Adipocyte (in vitro differentiated cells): Measurements from ENCODE around the gene WDR12.
A peak's percentile ranks its signal among the peaks of the same experiment; 100 is the strongest.
"Not testable (repeated sequence)": the region's sequence is repeated elsewhere in the genome, so short reads cannot be mapped to it uniquely, and the experiment has no call there.

Source experiments
- DNase-seq: peaks from one replicate; pipeline ENCODE4 v3.0.0-alpha.2; 2015; ENCODE audit warnings: low read depth
- H3K27me3 ChIP-seq: replicated peaks from 2 replicates; pipeline ENCODE4 v1.7.0; 2013; ENCODE audit warnings: mild to moderate bottlenecking, low read length, moderate library complexity; ENCODE audit not compliant: control insufficient read depth, insufficient read depth
- H3K36me3 ChIP-seq: 2 replicates; pipeline ENCODE4 v1.7.0; 2013; ENCODE audit warnings: low read length, mild to moderate bottlenecking, moderate library complexity; ENCODE audit not compliant: control insufficient read depth, insufficient read depth, severe bottlenecking
- H3K4me1 ChIP-seq: 2 replicates; pipeline ENCODE4 v1.7.0; 2013; ENCODE audit warnings: mild to moderate bottlenecking, low read length, moderate library complexity; ENCODE audit not compliant: control insufficient read depth, insufficient read depth
- H3K4me3 ChIP-seq: 2 replicates; pipeline ENCODE4 v1.7.0; 2013; ENCODE audit warnings: mild to moderate bottlenecking, low read length, moderate library complexity
- H3K9ac ChIP-seq: 2 replicates; pipeline ENCODE4 v1.7.0; 2013; ENCODE audit warnings: mild to moderate bottlenecking, low read length, moderate library complexity
- H3K9me3 ChIP-seq: 2 replicates; pipeline ENCODE4 v1.7.0; 2013; ENCODE audit warnings: mild to moderate bottlenecking, low read length, moderate library complexity; ENCODE audit not compliant: control insufficient read depth

Gene WDR12

DNA sequence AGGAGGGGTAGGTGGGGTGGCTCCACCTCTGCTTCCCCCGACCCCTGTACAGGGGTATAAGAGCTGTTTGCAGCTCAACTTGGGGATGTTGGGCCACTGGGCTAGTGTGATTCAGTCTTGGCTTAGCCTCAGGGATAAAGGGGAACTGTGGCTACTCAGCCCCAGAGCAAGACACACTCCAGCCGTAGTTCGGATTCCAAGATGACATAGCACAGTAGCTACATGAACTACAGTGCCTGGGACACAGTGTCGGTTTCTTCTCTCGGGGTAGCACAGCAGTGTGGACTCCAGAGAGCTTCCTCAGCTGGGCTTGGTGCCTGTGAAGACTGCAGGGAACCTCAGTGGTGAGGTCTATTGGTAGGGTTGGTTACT, 21.7 kb upstream of the WDR12 start:
- Histone ChIP-seq H3K4me1 (peaks cover 28% of the 10 kb centered on the region), H3K9ac (peak overlapping the region; percentile 65), H3K9me3 (no peaks in the 10 kb centered on the region), H3K4me3 (peak overlapping the region; percentile 69), H3K36me3 (no peaks in the 10 kb centered on the region), H3K27me3 (no peaks in the 10 kb centered on the region)
- DNase-seq = no peak

DNA sequence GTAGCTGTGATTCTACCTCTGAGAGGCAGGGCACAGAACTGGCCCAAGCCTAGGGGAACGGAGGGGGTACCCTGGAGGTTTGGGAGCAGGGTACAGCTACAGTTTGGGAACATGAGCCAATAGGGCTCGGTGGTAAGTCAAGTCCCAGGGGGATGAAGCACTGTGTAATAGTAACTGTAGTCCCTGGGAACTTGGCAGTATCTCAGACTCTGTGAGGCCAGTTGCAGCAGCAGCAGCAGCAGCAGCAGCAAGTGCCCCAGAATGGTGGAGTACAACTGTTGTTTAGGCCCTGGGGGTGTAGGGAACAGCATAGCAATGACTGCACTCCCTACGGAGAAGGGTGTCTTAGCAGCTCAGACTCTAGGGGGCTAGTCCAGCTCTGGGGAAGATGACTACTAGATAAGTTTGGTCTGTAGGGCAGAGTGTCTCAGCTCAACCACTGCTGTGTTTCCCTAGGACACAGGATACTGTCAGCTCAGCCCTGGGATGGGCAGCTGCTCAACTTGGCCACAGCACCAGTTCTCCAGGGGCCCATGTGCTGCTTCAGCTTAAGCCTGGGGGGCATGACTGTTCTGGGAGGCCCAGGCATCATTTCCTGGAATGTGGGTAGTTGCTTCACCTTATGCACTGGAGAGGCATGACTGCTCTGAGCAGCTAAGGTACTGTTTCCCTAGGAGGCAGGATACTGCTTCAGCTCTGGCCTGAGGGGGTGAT, 21.1 kb upstream of the WDR12 start:
- DNase-seq = peak; percentile 81
- H3K4me3 ChIP-seq = peak overlapping the region; percentile 69
- H3K9me3 ChIP-seq = no peaks in the 10 kb centered on the region
- peak overlapping the region; percentile 65 for H3K9ac ChIP-seq
- no peaks in the 10 kb centered on the region for H3K27me3 ChIP-seq
- H3K4me1 ChIP-seq = peaks cover 28% of the 10 kb centered on the region
- H3K36me3 ChIP-seq = peaks cover 3% of the 10 kb centered on the region

GRCh38 chr2:202918860-202919259, 7.4 kb upstream of the WDR12 start:
- peaks cover 3% of the 10 kb centered on the region for H3K9me3 ChIP-seq
- H3K27me3 ChIP-seq = no peaks in the 10 kb centered on the region
- H3K4me1 ChIP-seq = no peaks in the 10 kb centered on the region
- no peak for DNase-seq
- H3K4me3 ChIP-seq = no peak overlapping the region
- H3K36me3 ChIP-seq = peaks cover 12% of the 10 kb centered on the region
- H3K9ac ChIP-seq = no peak overlapping the region

DNA sequence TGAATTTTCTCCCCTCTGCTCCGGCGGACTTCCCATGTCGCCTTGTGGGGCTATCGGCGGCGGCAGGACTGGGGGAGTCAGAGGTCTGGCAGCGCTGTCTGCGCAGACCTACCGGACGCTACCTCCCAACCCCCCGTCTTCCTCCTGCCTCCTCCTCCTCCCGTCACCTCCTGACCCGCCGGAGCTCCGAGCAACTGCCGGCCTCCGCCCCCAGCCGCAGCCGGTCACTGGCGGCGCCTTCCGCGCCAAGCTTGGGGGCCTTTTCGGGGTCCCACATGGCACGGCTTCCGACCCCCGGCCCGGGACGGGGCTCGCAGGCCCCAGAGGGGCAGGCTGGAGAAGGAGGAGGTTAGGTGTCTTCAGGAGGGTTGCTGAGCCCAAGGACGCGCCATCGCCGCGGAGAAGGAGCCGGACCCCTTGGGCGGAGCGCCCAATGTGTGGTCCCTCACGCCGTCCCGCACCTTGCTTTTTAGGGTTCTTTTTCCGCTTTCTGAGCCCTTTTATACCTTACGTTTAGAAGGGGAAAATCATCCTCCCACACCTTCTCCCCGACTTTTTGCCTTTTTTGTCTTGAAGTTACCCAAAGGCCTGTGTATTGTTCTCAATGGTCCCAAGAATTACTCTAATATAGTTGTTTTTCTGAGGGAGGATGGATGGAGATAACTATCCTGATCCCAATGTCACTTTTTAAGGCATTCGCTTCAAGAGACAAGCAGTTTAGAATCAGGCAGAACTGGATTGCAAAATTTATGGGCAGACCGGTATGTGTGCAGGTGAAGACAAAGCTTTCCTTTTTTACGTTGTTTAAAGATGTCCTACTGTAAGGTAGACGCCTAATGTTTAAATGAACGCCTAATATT, 1.1 kb upstream of the WDR12 start:
- DNase-seq = peak; percentile 8
- not testable (repeated sequence) for H3K9me3 ChIP-seq, H3K27me3 ChIP-seq, H3K36me3 ChIP-seq
- H3K4me1 ChIP-seq = peaks cover 20% of the 10 kb centered on the region
- H3K9ac ChIP-seq = peak overlapping the region; percentile 97
- peak overlapping the region; percentile 92 for H3K4me3 ChIP-seq

DNA sequence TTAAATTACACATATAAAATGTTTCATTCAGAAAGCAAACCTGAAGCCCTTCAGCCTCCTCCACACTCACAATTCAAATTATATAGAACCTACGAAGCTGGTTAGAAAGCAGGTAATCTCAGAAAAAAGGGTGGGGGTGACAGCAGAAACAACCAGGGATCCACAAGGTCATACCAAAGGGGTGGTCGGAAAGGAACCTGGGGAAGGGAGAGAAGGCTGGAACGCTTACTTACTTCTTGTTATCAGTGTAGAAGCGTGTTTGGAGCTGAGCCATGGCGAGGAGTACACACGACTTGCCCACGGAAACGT, 316 bp downstream of the WDR12 start:
- peak overlapping the region; percentile 92 for H3K4me3 ChIP-seq
- no peak for DNase-seq
- peaks cover 20% of the 10 kb centered on the region for H3K4me1 ChIP-seq
- H3K36me3 ChIP-seq = peaks cover 7% of the 10 kb centered on the region
- no peaks in the 10 kb centered on the region for H3K27me3 ChIP-seq
- H3K9ac ChIP-seq = peak overlapping the region; percentile 97
- no peaks in the 10 kb centered on the region for H3K9me3 ChIP-seq

GRCh38 chr2:202910698-202911097, 775 bp downstream of the WDR12 start:
- H3K4me1 ChIP-seq = peaks cover 20% of the 10 kb centered on the region
- peak overlapping the region; percentile 92 for H3K4me3 ChIP-seq
- no peaks in the 10 kb centered on the region for H3K27me3 ChIP-seq
- no peaks in the 10 kb centered on the region for H3K9me3 ChIP-seq
- peaks cover 9% of the 10 kb centered on the region for H3K36me3 ChIP-seq
- DNase-seq = no peak
- peak overlapping the region; percentile 97 for H3K9ac ChIP-seq

DNA sequence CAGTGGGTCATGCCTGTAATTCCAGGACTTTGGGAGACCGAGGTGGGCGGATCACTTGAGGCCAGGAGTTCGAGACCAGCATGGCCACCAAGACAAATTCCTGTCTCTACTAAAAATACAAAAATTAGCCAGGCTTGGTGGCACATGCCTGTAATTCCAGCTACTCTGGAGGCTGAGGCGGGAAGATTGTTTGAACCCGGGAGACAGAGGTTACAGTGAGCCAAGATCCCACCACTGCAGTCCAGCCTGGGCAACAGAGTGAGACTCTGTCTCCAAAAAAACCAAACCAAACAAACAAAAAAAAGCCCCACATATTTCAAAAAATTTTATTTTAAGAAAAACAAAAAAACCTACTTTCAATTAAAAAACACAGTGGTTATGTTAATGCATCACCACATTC, 1.2 kb downstream of the WDR12 start:
- DNase-seq, H3K27me3 ChIP-seq, H3K9me3 ChIP-seq: not testable (repeated sequence)
- Histone ChIP-seq H3K9ac (peak overlapping the region; percentile 97), H3K4me1 (peaks cover 20% of the 10 kb centered on the region), H3K36me3 (peaks cover 12% of the 10 kb centered on the region), H3K4me3 (peak overlapping the region; percentile 92)

- peak; percentile 42 for DNase-seq
- peak overlapping the region; percentile 92 for H3K4me3 ChIP-seq
- no peaks in the 10 kb centered on the region for H3K27me3 ChIP-seq
These were observed 1.9 kb downstream of the WDR12 start for GRCh38 chr2:202909394-202910192.

DNA sequence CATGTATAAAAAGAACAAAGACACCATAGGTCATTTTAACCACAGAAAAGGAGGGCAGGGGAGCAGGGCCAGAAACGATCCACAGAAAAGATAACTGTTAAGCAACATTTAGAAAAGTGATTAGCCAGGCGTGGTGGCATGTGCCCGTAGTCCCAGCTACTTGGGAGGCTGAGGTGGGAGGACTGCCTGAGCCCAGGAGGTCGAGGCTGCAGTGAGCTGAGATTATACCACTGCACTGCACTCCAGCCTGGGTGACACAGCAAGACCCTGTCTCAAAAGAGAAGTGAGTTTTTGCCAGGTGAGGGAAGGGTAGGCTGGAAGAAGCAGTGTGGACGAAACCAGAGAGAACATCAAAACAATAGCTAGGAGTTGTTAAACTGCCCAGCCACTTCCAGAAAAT, 3.3 kb downstream of the WDR12 start:
- Histone ChIP-seq H3K4me1 (peaks cover 20% of the 10 kb centered on the region), H3K27me3 (no peaks in the 10 kb centered on the region), H3K9ac (no peak overlapping the region), H3K4me3 (no peak overlapping the region), H3K9me3 (no peaks in the 10 kb centered on the region), H3K36me3 (peaks cover 12% of the 10 kb centered on the region)
- no peak for DNase-seq

More at GRCh38 chr2:202909394-202910192, 1.9 kb downstream of the WDR12 start:
- Histone ChIP-seq H3K9me3 (no peaks in the 10 kb centered on the region), H3K4me1 (peaks cover 20% of the 10 kb centered on the region), H3K9ac (no peak overlapping the region), H3K36me3 (peaks cover 12% of the 10 kb centered on the region)

- H3K9ac ChIP-seq, H3K9me3 ChIP-seq, DNase-seq, H3K27me3 ChIP-seq, H3K4me3 ChIP-seq: not testable (repeated sequence)
- Histone ChIP-seq H3K36me3 (peaks cover 13% of the 10 kb centered on the region), H3K4me1 (peaks cover 12% of the 10 kb centered on the region)
These were observed 6.0 kb downstream of the WDR12 start for GRCh38 chr2:202905507-202905906.

- Histone ChIP-seq H3K36me3 (peaks cover 66% of the 10 kb centered on the region), H3K4me1 (no peaks in the 10 kb centered on the region), H3K4me3 (no peak overlapping the region), H3K27me3 (no peaks in the 10 kb centered on the region), H3K9me3 (no peaks in the 10 kb centered on the region), H3K9ac (no peak overlapping the region)
- DNase-seq = no peak
These were observed 26.3 kb downstream of the WDR12 start for GRCh38 chr2:202885190-202885589.
